Measurements from ENCODE around the gene ASB13.
A peak's percentile ranks its signal among the peaks of the same experiment; 100 is the strongest.

The ASB13 gene

GRCh38 chr10:5670662-5671375 lies 4.4 kb upstream of the ASB13 start:
- DNase-seq (ENCODE audit: low read depth in 2 of 2): no peak

DNA sequence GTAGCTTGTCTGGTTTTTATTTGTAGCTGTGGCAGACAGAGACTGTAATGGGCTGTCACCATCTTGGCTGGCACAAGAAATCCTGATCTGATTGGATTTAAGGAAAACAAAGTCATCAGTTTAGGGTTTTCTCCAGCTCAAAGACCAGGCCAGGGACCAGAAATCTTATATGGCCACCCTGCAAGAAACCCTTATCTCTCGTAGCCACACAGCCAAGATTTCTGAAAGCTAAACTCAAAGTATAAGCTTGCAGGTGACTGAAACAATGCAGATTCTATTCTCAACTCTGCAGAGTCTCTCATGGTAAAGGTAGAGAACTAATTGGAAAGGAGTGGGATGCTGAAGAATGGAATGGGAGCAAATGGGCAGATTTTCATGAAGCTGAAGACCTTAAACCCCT lies 3.2 kb upstream of the ASB13 start:
- no peak for DNase-seq (ENCODE audit: low read depth in 2 of 2)

- DNase-seq (ENCODE audit: low read depth in 2 of 2): no peak
These were observed 2.0 kb upstream of the ASB13 start for GRCh38 chr10:5668429-5668828.

GRCh38 chr10:5666841-5667630 lies 641 bp upstream of the ASB13 start:
- no peak for DNase-seq (ENCODE audit: low read depth in 2 of 2)

DNA sequence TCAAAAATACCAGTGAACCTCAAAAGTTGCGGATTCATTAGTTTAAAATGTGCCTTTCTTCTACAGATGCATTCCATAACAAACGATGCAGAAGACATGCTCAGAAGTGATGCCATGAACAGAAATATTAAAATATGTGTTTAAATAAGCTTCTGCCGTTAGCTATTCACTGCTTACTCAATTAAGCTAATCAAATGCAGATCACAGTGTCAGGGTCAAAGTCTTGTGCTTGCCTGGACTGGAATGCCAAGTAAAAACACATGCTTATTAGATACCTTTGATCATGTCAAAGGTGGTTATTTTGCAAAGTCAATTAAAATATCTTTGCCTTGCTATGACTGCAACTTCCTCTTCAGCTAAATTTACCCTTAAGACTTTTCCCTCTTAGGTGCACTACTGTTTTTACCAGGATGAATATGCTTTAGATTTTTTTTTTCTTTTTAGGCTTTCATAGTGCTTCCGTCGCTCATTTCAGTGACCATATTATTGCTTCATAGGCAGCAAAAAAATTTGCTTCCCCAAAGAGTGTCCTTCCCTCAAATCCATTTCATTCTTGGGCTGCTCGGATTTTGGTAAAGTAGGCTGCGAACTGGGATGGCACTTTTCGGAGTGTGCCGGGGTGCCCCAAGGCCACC lies 905 bp downstream of the ASB13 start:
- DNase-seq (ENCODE audit: low read depth in 2 of 2): peak; percentile 56 to 57

DNA sequence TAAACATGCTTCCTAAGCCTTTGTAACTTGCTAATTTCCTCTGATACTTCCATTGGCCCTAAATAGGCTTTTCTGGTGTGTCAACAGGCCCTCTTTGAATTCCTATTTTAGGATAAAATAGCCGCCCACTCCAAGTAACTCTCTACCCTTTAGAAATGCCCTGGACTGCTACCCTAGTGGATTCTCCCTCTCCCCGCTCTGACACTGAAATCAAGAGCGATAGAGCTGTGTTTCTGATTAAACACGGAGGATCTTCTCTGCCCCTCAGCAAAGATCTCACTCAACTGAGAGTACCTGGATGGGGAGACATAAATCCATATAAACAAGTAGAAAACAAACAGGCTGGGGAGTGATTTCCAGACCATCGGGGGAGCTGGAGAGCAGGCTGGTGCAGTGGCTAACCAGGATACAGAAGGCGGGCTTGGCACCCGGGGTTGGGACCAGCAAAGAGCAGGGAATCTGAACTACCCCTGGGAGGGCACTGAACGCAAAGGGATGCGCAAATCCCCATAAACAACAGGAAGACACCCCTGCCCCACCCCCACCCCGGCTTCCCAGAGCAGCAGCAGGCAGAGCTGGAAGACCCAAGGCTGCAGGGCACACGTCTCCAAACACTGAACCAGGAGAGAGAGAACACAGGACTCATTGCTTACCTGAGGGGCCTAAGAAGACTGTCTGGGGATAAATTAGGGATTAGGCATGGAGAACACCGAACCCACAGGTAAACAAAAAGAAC lies 2.5 kb downstream of the ASB13 start:
- no peak for DNase-seq (ENCODE audit: low read depth in 2 of 2)

DNA sequence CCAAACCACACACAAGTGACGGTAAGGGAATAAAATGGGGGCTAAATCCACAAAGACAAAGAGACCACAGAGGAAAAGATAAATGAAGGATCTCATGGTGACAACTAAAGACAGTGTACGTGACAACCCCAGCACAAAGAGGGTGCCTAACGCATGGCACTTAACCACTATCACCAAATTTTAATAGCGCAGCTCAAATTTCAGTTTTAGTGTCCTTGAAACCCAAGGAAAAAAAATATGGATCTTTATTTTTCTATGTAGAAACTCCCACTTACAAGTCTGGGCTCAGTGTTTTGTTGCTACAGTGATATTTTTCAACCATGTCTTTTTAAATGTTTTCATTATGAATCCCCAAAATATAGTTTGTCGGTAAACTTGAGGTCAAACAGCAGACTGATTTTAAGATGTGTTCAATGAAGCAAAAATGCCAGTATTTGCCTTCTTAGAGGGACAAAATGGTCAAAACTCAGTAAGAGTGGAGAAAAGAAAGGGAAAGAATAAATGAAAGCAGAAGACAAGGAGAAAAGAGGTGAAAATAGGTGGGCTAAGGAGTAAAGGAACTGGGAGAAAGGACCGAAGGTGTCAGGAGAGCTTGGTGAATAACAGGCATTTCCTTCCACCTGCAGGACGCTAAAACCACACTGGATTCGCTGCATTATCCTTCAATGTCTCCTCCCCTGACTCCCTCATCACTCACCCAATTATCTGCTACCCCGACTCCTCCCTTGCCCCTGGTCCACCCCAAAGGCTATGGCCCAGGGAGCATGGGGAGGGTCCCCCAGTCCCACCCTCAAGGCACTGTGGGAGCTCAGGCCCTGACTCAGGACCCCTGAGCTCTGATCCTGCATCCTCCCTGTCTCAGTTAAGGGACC lies 3.5 kb downstream of the ASB13 start:
- DNase-seq (ENCODE audit: low read depth in 2 of 2): no peak

GRCh38 chr10:5661043-5661442 lies 5.4 kb downstream of the ASB13 start:
- DNase-seq (ENCODE audit: low read depth in 2 of 2): no peak

DNA sequence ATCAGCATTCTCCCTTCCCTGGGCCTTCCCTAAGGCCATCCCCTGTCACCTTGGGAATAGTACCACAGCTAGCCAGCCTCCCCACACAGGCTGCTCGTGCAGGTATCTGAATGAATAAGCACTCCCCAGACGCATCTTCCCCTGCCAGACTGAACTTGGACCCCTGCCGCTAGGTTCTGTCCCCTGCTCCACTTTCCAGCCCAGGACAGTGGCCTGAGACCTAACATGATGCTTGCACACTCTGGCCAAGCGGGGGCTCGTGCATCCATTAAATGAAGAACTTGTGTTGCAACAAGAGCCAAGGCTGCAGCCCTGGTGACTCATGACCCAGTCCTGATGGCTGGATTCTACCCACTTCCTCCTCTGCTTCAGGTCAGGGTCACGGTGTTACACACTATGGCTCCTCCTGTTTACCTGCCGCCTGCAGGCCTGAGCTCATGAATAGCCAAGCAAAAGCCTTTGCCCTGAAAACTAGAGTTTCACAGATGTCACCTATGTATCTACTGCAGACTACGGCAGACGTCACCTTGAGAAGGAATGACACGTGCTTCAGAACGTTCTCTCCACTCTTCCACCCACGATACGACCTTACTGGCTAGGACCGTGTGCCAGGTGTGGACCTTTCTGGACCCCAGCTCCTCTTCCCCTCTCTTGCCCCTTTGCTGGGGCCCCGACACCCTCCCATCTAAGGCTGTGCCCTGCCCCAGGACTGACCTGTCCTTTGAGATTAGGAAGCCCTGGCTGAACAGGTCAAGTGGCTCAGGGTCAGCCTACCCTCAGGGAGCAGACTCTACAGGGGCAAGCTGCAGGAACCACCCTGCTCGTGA lies 6.5 kb downstream of the ASB13 start:
- DNase-seq (ENCODE audit: low read depth in 2 of 2): no peak

GRCh38 chr10:5658871-5659618 lies 7.3 kb downstream of the ASB13 start:
- no peak for DNase-seq (ENCODE audit: low read depth in 2 of 2)

DNA sequence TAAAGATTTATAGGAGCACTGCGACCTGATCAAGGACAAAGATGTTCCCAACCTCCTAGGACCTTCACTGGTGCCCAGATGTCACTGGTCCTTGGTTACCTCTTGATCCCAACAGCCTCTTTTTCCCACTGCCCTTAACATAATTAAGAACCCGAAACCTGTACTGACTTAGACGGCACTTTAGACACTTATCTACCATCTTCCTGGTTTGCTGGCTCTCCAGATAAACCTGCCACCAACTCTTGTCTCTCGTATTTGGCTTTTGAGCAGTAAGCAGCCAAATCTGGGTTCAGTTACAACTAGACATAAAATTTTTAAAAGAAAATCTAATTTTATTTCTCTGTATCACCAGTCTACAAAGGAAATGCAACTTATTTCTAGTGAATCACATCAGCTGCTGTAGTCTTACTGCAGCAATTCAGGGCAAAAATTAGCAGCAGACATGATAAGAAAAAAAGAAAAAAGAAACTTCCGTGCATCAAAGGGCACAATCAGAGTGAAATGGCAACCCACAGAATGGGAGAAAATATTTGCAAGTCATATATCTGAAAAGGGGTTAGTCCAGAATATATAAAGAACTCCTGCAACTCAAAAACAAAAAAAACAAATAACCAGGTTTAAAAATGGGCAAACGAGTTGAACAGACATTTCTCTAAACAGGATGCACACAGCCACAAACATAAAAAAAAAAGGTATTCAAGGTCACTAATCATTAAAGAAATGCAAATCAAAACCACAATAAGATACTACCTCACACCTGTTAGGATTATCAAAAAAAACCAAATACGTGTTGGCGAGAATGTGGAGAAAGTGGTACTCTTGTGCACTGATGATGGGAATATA lies 9.4 kb downstream of the ASB13 start:
- no peak for DNase-seq (ENCODE audit: low read depth in 2 of 2)

GRCh38 chr10:5655121-5655520 lies 11.3 kb downstream of the ASB13 start:
- DNase-seq (ENCODE audit: low read depth in 2 of 2): no peak

DNA sequence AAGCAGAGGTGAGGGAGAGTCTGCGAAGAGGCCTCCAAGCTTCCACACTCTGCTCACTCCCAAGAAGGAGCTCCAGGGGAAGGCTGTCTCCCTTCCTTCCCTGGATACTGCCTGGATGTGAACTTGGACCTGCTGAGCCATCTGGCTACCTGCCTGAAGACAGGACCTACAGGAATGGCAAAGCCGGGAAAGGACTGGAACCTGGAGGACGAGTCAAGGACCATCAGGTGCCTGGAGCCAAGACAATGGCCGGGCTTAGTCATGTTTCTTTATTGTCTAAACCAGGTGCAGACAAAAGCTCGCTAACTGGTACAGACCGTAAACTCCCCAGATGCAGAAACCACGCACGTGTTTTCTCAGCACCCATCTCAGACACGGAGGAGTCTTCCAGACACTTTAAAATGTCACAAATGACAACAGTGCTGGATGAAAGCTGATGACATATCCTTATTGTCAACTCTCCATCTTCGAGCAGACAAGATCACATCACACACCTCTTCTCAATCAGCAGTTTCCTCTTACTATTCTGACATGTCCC lies 12.1 kb downstream of the ASB13 start:
- no peak for DNase-seq (ENCODE audit: low read depth in 2 of 2)

GRCh38 chr10:5652746-5653145 lies 13.6 kb downstream of the ASB13 start:
- no peak for DNase-seq (ENCODE audit: low read depth in 2 of 2)

DNA sequence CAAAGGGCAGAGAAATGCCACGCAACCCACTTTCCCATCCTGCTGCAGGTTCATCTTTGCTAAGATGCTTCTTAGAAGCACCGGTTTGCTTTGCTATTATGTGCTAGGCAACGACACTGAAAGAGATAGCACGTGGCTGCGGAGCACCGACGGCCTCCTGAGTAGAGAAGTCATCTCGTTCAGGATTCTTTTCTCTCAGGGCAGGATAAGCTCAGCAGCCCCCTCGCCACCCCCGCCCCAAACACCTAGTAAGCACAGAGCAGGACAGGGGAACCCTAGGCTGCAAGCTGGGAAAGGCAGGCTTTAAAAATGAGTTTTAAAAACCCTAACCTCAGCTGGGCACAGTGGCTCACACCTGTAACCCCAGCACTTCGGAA lies 15.0 kb downstream of the ASB13 start:
- DNase-seq (ENCODE audit: low read depth in 2 of 2): no peak

DNA sequence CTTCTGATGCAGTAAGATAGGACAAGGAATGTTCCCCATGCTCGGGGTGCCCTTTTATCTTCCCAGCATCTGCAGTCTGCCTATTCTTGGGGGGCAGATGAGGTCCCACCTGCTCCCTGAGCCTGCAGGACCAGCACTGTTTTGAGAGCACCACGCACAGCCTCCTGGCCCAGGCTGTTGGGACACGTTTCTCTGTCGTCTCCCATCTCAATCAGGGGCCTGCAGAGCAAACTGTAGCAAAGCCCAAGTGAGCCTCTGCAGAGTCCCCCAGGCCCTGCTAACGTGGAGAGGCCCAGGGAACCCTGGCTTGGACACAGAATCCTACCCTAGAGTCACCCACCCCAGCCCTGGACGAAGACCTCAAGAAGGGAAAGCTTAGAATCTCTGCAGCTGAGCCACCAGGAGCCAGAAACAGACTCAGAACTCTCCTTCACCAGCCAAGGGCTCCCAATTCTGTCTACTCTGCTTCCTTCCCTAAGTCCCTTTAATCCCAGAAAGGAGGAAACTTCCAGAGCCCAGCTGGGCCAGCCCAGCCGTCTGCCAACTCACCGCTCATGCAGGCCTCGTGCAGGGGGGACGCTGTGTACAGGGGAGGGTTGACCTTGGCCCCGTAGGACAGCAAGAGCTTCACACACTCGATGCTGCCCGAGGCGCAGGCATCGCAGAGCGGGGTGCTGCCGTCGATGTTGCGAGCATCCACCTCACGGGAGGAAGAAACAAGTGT lies 15.6 kb downstream of the ASB13 start:
- DNase-seq (ENCODE audit: low read depth in 2 of 2): no peak

DNA sequence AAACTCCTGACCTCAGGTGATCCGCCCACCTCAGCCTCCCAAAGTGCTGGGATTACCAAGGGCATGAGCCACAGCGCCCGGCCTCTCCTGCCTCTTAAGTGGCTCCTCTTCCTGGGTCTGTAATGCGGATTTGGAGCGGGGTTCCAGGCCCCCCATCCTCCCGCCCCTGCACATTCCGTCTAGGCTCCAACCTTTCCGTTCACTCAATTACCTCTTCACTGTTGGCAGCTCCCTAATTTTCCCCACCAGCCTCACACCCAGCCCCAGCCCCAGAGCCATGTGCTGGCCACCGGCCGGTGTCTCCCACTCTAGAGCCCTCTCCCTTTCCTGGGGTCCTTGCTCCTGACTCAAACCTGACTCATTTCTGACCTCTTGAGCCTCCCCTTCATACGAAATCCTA lies 16.6 kb downstream of the ASB13 start:
- no peak for DNase-seq (ENCODE audit: low read depth in 2 of 2)

Data from fibroblast of skin of left quadriceps (primary cell).